WTC11 (cell line): ENCODE measurements around the gene BBOX1. TPM values are rescaled to one million over a fixed set of nuclear protein-coding genes. Genes with fewer than 3 reads are reported as not detected.

ENCODE experiments used
- ATAC-seq: fragments of 200-7000 bp; cut with Tn5 transposase; 2 replicates; pipeline ENCODE4 v1.10.0; 2021; ENCODE audit warnings: mild to moderate bottlenecking, moderate library complexity
- CTCF ChIA-PET: fragments of 300-600 bp; sonication (Branson Sonifier 250); formaldehyde crosslinking; loops from one replicate; lab custom pipeline; 2021; ENCODE audit warnings: antibody characterized with exemption; lab: Charles Lee
- POLR2A ChIA-PET: fragments of 350-600 bp; sonication (Branson Sonifier 250); formaldehyde crosslinking; loops from one replicate; lab custom pipeline; 2021; ENCODE audit warnings: antibody characterized with exemption; lab: Charles Lee
- DNase-seq: peaks from one replicate; pipeline ENCODE4 v3.0.0; 2021; ENCODE audit warnings: low spot score
- H3K27ac Mint-ChIP-seq: 2 replicates; pipeline ENCODE4 v1.8.0; 2021; ENCODE audit warnings: mixed read lengths
- H3K27me3 Mint-ChIP-seq: 2 replicates; pipeline ENCODE4 v1.8.0; 2021; ENCODE audit warnings: low read depth, mild to moderate bottlenecking, moderate library complexity, mixed read lengths
- H3K36me3 Mint-ChIP-seq: 2 replicates; pipeline ENCODE4 v1.8.0; 2021; ENCODE audit warnings: mixed read lengths
- H3K4me1 Mint-ChIP-seq: 2 replicates; pipeline ENCODE4 v1.8.0; 2022; ENCODE audit warnings: mixed read lengths
- H3K4me3 Mint-ChIP-seq: 2 replicates; pipeline ENCODE4 v1.8.0; 2021; ENCODE audit warnings: mild to moderate bottlenecking, moderate library complexity, mixed read lengths
- H3K9me3 Mint-ChIP-seq: 2 replicates; pipeline ENCODE4 v1.8.0; 2021; ENCODE audit warnings: mixed read lengths
- ATF1 ChIP-seq: sonication (generic); formaldehyde crosslinking; IDR thresholded peaks from 2 replicates; pipeline ENCODE4 v1.8.1; 2023; ENCODE audit warnings: mild to moderate bottlenecking, moderate library complexity, missing genetic modification reagents
- ATF6 ChIP-seq: sonication (generic); formaldehyde crosslinking; IDR thresholded peaks from 2 replicates; pipeline ENCODE4 v1.8.1; 2023; ENCODE audit warnings: mild to moderate bottlenecking, missing genetic modification reagents
- CREB1 ChIP-seq: sonication (generic); formaldehyde crosslinking; IDR thresholded peaks from 2 replicates; pipeline ENCODE4 v1.8.0; 2023; ENCODE audit warnings: mild to moderate bottlenecking, missing genetic modification reagents
- CTCF ChIP-seq: fragments of 200-600 bp; IDR thresholded peaks from 2 replicates; pipeline ENCODE4 v1.8.0; 2022; ENCODE audit warnings: antibody characterized with exemption
- E2F5 ChIP-seq: sonication (generic); formaldehyde crosslinking; IDR thresholded peaks from 2 replicates; pipeline ENCODE4 v1.8.1; 2022; ENCODE audit warnings: mild to moderate bottlenecking, moderate library complexity, missing genetic modification reagents
- FOXP1 ChIP-seq: sonication (generic); formaldehyde crosslinking; IDR thresholded peaks from 2 replicates; pipeline ENCODE4 v1.8.0; 2022; ENCODE audit warnings: missing genetic modification reagents, mild to moderate bottlenecking, moderate library complexity, borderline replicate concordance
- GABPB1 ChIP-seq: sonication (generic); formaldehyde crosslinking; IDR thresholded peaks from 2 replicates; pipeline ENCODE4 v1.8.1; 2023; ENCODE audit warnings: mild to moderate bottlenecking, missing genetic modification reagents
- GTF2I ChIP-seq: fragments of 250-450 bp; sonication (Bioruptor Pico); conservative IDR thresholded peaks from 2 replicates; pipeline ENCODE4 v1.4.0; 2021; ENCODE audit warnings: mild to moderate bottlenecking
- KAT7 ChIP-seq: sonication (generic); formaldehyde crosslinking; IDR thresholded peaks from 2 replicates; pipeline ENCODE4 v1.8.1; 2023; ENCODE audit warnings: missing genetic modification reagents, mild to moderate bottlenecking, borderline replicate concordance
- MLX ChIP-seq: sonication (generic); formaldehyde crosslinking; IDR thresholded peaks from 2 replicates; pipeline ENCODE4 v1.8.1; 2023; ENCODE audit warnings: mild to moderate bottlenecking, missing genetic modification reagents, moderate library complexity
- MYBL2 ChIP-seq: sonication (generic); formaldehyde crosslinking; IDR thresholded peaks from 2 replicates; pipeline ENCODE4 v1.8.1; 2023; ENCODE audit warnings: mild to moderate bottlenecking, moderate library complexity, missing genetic modification reagents
- NFYB ChIP-seq: sonication (generic); formaldehyde crosslinking; conservative IDR thresholded peaks from 2 replicates; pipeline ENCODE4 v1.8.0; 2022; ENCODE audit warnings: low read depth, missing genetic modification reagents
- NR2C2 ChIP-seq: sonication (generic); formaldehyde crosslinking; IDR thresholded peaks from 2 replicates; pipeline ENCODE4 v1.8.0; 2022; ENCODE audit warnings: mild to moderate bottlenecking, missing genetic modification reagents
- PRDM15 ChIP-seq: sonication (generic); formaldehyde crosslinking; IDR thresholded peaks from 2 replicates; pipeline ENCODE4 v1.8.0; 2022; ENCODE audit warnings: missing genetic modification reagents
- TEAD1 ChIP-seq: sonication (generic); formaldehyde crosslinking; IDR thresholded peaks from 2 replicates; pipeline ENCODE4 v1.8.0; 2022; ENCODE audit warnings: mild to moderate bottlenecking, missing genetic modification reagents
- ZBTB43 ChIP-seq: sonication (generic); formaldehyde crosslinking; IDR thresholded peaks from 2 replicates; pipeline ENCODE4 v1.8.1; 2023; ENCODE audit warnings: mild to moderate bottlenecking, missing genetic modification reagents
- ZNF396 ChIP-seq: fragments of 250-450 bp; sonication (Bioruptor Pico); IDR thresholded peaks from 2 replicates; pipeline ENCODE4 v1.8.0; 2021; ENCODE audit warnings: mild to moderate bottlenecking, moderate library complexity, borderline replicate concordance
- ZNF425 ChIP-seq: fragments of 250-450 bp; sonication (Bioruptor Pico); conservative IDR thresholded peaks from 2 replicates; pipeline ENCODE4 v1.9.0; 2021; ENCODE audit warnings: mild to moderate bottlenecking
- ZNF512 ChIP-seq: sonication (generic); formaldehyde crosslinking; IDR thresholded peaks from 2 replicates; pipeline ENCODE4 v1.8.1; 2022; ENCODE audit warnings: missing genetic modification reagents, borderline replicate concordance
- total RNA-seq: library from RNA; stranded (reverse); gene quantifications from 3 replicates; pipeline ENCODE4 v1.2.3, GENCODE V29; 2021

Gene BBOX1
- total RNA-seq, 1 experiment from 2014 or later = not detected

- no peaks in the 10 kb centered on the region for H3K27me3 Mint-ChIP-seq
- no peak for TF ChIP-seq ATF1
- TF ChIP-seq MLX = no peak
- TF ChIP-seq E2F5 (CRISPR knock-in tag) = no peak
- no peak for TF ChIP-seq ZNF512
- TF ChIP-seq NR2C2 = no peak
- no peak for TF ChIP-seq GABPB1 (CRISPR knock-in tag)
- no peak for TF ChIP-seq ZBTB43
- TF ChIP-seq KAT7 (CRISPR knock-in tag) = no peak
- no peak for TF ChIP-seq PRDM15
- no peak for TF ChIP-seq CREB1 (CRISPR knock-in tag)
- TF ChIP-seq GTF2I (CRISPR knock-in tag) = no peak
- no peak for TF ChIP-seq NFYB
- TF ChIP-seq MYBL2 (CRISPR knock-in tag) = no peak
- H3K4me3 Mint-ChIP-seq = no peak overlapping the region
- H3K9me3 Mint-ChIP-seq = peaks cover 20% of the 10 kb centered on the region
- no peak for ATAC-seq
- POLR2A ChIA-PET = interaction anchor here (0.5 kb wide), 1 partner anchor 15 kb away, joined by 3 read pairs; no protein-coding TSS in a partner anchor
- H3K4me1 Mint-ChIP-seq = peaks cover 13% of the 10 kb centered on the region
- no peak overlapping the region for H3K27ac Mint-ChIP-seq
- CTCF ChIA-PET = no interaction called here
- DNase-seq = no peak
- H3K36me3 Mint-ChIP-seq = peaks cover 16% of the 10 kb centered on the region
Observed at GRCh38 chr11:27153136-27153535, 112.5 kb downstream of the BBOX1 start.

- H3K27ac Mint-ChIP-seq = no peak overlapping the region
- peaks cover 6% of the 10 kb centered on the region; the same call in 1 of the 2 replicates for H3K4me1 Mint-ChIP-seq
- peak; percentile 47 for DNase-seq
- ATAC-seq = peak; percentile 86
- TF ChIP-seq TEAD1 (CRISPR knock-in tag) = no peak
- no peak for TF ChIP-seq ATF6 (CRISPR knock-in tag)
- TF ChIP-seq ZNF425 (CRISPR knock-in tag) = no peak
- no peak for TF ChIP-seq ZNF396 (CRISPR knock-in tag)
- TF ChIP-seq CTCF = peak; percentile 60
- no peak for TF ChIP-seq FOXP1 (CRISPR knock-in tag)
- no peak overlapping the region for H3K4me3 Mint-ChIP-seq
- H3K27me3 Mint-ChIP-seq = no peaks in the 10 kb centered on the region; the same call in 1 of the 2 replicates
- POLR2A ChIA-PET = no interaction called here
- H3K9me3 Mint-ChIP-seq = peaks cover 27% of the 10 kb centered on the region
- peaks cover 22% of the 10 kb centered on the region for H3K36me3 Mint-ChIP-seq
- CTCF ChIA-PET = interaction anchor here (0.6 to 1.7 kb wide), 8 partner anchors 14 to 636 kb away, joined by 3 to 10 read pairs (median 6); no protein-coding TSS in a partner anchor
Observed at GRCh38 chr11:27158456-27159334, 118.1 kb downstream of the BBOX1 start.
